AG10803 (cell line): Measurements from ENCODE around the gene FEN1.

Experiments used
- DNase-seq: peaks from one replicate; pipeline ENCODE4 v3.0.0; 2010; ENCODE audit warnings: low read depth
- H3K4me3 ChIP-seq: 2 replicates; pipeline ENCODE4 v1.5.1; 2011; ENCODE audit warnings: mild to moderate bottlenecking, low read length, control low read depth
- CTCF ChIP-seq: conservative IDR thresholded peaks from 2 replicates; pipeline ENCODE4 v1.5.1; 2011; ENCODE audit warnings: mild to moderate bottlenecking, low read length, control low read depth, inconsistent platforms

Gene FEN1

DNA sequence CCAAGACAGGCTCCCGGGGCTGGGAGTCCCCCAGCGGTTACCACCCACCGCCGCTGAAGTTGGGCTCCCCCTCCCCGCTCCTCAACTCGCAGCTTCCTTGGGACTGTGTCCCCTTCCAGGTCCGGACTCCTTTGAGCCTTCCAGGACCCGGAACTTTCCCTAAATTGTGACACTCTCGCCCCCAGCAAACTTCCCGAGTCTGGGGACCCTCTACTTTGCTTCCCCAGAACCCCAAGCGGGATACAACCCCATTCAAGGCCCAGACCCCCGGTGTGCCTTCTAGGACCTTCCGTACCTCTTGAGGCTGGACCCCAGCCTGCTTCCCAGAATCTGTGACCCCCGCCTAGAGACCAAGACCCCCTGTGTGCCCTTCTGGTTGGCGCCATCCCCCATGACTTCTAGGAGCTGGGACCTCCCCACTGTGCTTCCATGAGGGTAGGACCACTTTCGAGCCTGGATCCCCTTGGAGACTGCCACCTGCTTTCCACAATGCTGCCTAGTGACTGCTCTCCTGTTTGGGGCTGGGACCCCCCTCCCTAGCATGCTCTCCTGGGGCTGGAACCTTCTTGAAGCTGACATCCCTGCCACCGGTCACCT lies 39.7 kb upstream of the FEN1 start:
- no peak for TF ChIP-seq CTCF
- H3K4me3 ChIP-seq = peak overlapping the region; percentile 40
- no peak for DNase-seq

DNA sequence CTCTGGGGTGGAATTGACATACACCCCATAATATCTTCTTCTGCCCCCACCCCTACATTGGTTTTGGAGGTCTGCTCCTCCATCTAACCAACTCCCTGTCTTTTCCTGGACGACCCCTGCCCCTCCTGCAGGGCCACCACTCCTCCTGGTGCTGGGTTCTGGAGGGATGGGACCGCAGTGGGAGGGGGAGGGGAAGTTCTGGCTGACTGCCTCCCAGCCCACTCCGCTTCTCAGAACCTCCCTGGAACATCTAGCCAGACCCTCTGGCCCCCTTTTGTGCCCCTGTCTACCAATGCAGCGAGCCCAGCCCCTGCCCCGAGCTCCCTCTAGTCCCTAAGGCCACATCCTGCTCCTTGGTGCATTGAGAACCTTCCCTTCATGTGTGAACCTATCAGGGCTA lies 39.0 kb upstream of the FEN1 start:
- DNase-seq = no peak
- no peak for TF ChIP-seq CTCF
- H3K4me3 ChIP-seq = no peak overlapping the region

- no peak for TF ChIP-seq CTCF
- no peak overlapping the region for H3K4me3 ChIP-seq
- no peak for DNase-seq
These were observed 37.9 kb upstream of the FEN1 start for GRCh38 chr11:61754534-61755482.

DNA sequence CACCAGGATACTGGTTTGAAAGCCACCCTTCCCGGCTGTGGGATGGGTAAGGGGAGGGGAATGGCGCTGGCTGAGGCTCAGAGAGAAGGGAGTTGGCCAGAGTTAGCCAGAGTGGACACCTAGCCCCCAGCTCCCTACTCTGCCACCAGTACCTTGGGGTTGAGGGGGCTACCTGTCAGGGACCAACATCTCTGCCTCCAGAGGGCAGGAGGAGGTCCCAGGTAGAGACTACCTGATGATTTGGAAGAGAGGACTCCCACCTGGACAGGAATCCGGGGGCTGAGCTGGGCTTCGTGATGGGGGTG lies 36.6 kb upstream of the FEN1 start:
- TF ChIP-seq CTCF = no peak
- DNase-seq = no peak
- H3K4me3 ChIP-seq = no peak overlapping the region

DNA sequence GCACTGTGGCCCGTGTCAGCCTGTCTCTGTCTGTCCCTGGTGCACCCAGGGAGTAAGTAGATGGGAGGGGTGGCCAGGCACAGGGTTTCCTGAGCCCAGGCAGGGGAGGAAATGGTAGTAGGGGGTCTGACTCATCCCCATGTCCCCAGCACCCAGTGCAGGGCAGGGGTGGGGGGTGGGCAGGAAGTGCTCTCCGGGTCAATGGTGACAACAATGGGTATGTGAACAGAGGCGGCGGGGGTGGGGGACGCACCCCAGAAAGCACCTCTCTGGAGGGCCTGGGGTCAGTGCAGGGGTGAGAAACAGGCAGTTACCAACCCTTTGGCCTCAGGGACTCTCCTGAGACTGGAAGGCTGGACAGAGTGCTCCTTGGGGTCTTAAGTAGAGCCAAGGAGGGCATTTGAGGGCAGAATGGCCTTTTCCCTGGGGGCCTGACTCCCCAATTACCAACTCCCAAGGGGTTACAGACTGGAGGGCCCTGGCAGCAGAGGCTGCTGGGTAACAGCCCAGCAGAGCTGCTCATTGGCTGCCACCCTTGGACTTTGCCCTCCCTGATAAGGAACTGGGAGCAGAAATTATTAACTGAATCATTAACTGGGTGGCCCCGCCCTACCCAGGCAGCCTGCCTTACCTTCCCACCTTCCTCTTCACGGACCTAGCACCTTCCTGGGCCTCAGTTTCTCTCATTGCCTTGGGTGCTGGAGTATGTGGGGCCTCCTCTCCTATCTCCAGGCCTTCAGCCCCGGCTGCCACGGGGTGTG lies 36.1 kb upstream of the FEN1 start:
- DNase-seq = no peak
- no peak for TF ChIP-seq CTCF
- no peak overlapping the region for H3K4me3 ChIP-seq

DNA sequence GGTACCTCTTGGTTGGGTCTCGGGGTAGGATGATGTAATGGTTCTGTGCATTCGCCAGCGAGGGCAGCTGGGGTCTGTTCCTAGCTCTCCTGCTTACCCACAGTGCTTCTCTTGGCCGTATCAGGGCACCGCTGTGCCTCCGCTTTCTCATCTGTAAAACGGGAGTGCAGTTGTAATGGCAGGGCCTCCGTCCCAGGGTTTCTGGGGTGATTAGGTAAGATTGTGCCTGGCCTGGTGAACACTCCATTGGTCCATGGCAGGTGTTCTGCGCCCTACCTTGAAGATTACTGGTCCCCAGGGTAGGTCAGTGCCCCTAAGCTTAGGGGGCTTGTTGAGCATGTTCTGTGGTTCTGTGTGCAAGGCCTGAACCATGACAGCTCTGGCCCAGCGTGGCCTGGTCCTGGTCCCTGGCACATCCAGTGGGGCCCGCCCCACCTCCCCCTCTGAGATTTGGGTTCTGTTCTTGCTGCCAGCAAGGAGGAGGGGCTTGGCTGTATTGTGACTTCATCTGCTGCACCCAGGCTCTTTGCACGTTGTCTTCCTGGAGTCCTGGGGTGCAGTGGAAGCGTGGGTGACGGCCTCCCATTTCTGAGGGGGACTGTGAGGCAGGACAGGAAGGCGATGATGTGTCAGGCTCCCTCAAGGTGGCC lies 35.4 kb upstream of the FEN1 start:
- no peak for DNase-seq
- no peak for TF ChIP-seq CTCF
- H3K4me3 ChIP-seq = no peak overlapping the region
